ENCODE data around the gene GABPB2. TPM values are rescaled to one million over a fixed set of nuclear protein-coding genes. Genes with fewer than 3 reads are reported as not detected.

GABPB2 gene
- total RNA-seq, 1 donor from 2014 or later = 12.4 TPM

- H3K4me1 Mint-ChIP-seq (ENCODE audit: low read depth) = peaks cover 8% of the 10 kb centered on the region
- TF ChIP-seq, protein P1, sequence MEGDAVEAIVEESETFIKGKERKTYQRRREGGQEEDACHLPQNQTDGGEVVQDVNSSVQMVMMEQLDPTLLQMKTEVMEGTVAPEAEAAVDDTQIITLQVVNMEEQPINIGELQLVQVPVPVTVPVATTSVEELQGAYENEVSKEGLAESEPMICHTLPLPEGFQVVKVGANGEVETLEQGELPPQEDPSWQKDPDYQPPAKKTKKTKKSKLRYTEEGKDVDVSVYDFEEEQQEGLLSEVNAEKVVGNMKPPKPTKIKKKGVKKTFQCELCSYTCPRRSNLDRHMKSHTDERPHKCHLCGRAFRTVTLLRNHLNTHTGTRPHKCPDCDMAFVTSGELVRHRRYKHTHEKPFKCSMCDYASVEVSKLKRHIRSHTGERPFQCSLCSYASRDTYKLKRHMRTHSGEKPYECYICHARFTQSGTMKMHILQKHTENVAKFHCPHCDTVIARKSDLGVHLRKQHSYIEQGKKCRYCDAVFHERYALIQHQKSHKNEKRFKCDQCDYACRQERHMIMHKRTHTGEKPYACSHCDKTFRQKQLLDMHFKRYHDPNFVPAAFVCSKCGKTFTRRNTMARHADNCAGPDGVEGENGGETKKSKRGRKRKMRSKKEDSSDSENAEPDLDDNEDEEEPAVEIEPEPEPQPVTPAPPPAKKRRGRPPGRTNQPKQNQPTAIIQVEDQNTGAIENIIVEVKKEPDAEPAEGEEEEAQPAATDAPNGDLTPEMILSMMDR (IDR thresholded peaks at IDR 0.05; ENCODE audit: unreplicated experiment) = no peak
- no peaks in the 10 kb centered on the region for H3K9me3 Mint-ChIP-seq (ENCODE audit: low read depth)
- no peak overlapping the region for H3K4me3 Mint-ChIP-seq (ENCODE audit: low read depth)
- peaks cover 42% of the 10 kb centered on the region for H3K27me3 Mint-ChIP-seq
- peaks cover 27% of the 10 kb centered on the region for H3K36me3 Mint-ChIP-seq (ENCODE audit: insufficient read depth)
- DNase-seq (ENCODE audit: low spot score, unreplicated experiment) = no peak
- H3K27ac Mint-ChIP-seq = no peak overlapping the region
These were observed 63.8 kb downstream of the GABPB2 start for GRCh38 chr1:151134396-151134795.

- DNase-seq (ENCODE audit: low spot score, unreplicated experiment) = no peak
- TF ChIP-seq, protein P1 (IDR thresholded peaks at IDR 0.05; ENCODE audit: unreplicated experiment) = no peak
- H3K4me1 Mint-ChIP-seq (ENCODE audit: low read depth) = peaks cover 8% of the 10 kb centered on the region
- H3K9me3 Mint-ChIP-seq (ENCODE audit: low read depth) = no peaks in the 10 kb centered on the region
- H3K4me3 Mint-ChIP-seq (ENCODE audit: low read depth) = no peak overlapping the region
- H3K36me3 Mint-ChIP-seq (ENCODE audit: insufficient read depth) = peaks cover 28% of the 10 kb centered on the region
- H3K27me3 Mint-ChIP-seq = peaks cover 42% of the 10 kb centered on the region
- H3K27ac Mint-ChIP-seq = no peak overlapping the region
These were observed 64.4 kb downstream of the GABPB2 start for GRCh38 chr1:151134991-151135390.

DNA sequence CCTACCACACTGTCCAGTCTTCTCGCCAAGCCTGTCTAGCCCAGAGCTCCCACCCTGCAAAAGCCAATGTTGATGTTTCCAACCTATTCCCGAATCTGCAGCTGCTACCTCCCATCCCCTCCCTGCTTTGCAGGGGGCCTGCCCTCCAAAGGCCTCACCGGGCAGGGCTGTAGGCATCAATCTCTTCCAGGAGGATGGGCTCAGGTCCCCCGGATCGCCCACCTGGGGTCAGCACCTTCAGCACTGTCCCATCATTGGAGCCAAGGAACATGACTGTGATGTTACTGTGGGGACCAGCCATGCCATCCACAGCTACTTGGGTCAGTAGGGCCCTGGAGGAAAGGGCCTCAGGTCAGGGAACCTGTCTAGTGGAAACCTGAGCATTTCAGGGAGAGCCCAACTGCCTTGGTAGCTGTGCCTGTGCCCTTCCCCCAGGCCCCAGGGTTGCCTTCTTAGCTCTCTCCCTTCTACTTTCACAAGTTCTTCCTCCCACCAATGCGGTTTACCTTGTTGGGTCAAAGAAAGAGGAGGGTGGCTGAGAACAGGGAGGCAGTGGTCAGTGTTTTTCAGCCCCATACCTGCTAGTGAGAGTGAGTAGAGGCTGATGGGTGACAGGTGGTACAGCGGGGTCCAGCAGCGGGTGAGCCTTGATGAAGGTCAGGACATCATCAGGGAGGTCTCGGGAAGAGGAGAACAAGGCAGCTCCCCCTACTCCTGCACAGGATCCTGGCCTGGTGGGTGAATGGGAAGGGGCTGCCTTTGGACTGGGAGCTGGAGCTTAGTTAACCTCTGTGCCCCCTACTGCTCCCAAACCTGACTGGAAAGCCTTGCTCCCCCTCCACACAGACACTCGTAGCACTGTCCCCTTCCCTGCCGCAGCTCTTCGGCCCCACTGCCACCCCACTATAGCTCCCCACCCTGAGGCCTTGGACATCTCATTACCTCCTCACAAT lies 65.1 kb downstream of the GABPB2 start:
- H3K4me1 Mint-ChIP-seq (ENCODE audit: low read depth) = peaks cover 8% of the 10 kb centered on the region
- H3K27ac Mint-ChIP-seq = no peak overlapping the region
- TF ChIP-seq, protein P1 (IDR thresholded peaks at IDR 0.05; ENCODE audit: unreplicated experiment) = peak; percentile 12
- DNase-seq (ENCODE audit: low spot score, unreplicated experiment) = no peak
- peaks cover 37% of the 10 kb centered on the region for H3K27me3 Mint-ChIP-seq
- H3K4me3 Mint-ChIP-seq (ENCODE audit: low read depth) = no peak overlapping the region
- no peaks in the 10 kb centered on the region for H3K9me3 Mint-ChIP-seq (ENCODE audit: low read depth)
- H3K36me3 Mint-ChIP-seq (ENCODE audit: insufficient read depth) = peaks cover 28% of the 10 kb centered on the region

DNA sequence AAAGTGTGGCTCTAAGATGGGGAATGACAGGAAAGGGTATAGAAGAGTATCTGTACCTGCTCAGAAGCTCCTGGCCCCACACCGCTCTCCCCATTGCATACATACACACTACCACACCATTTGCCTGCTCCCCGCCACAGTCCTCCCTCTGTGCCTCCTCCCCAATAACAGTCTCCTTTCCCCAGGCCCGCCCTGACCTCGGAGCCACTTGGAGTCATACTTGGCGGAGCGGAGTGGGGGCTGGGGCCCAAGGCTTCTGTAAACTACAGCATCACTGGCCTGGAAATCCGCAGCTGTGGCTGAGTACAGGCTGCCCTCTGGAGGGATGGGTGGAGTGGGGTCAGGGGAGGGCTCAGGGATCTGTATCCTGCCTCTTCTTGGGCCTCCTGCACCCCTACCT lies 67.2 kb downstream of the GABPB2 start:
- Mint-ChIP-seq H3K4me3 (ENCODE audit: low read depth) (no peak overlapping the region), H3K27me3 (peaks cover 22% of the 10 kb centered on the region), H3K4me1 (ENCODE audit: low read depth) (no peaks in the 10 kb centered on the region), H3K9me3 (ENCODE audit: low read depth) (no peaks in the 10 kb centered on the region), H3K36me3 (ENCODE audit: insufficient read depth) (peaks cover 28% of the 10 kb centered on the region), H3K27ac (no peak overlapping the region)
- TF ChIP-seq, protein P1 (IDR thresholded peaks at IDR 0.05; ENCODE audit: unreplicated experiment) = no peak
- DNase-seq (ENCODE audit: low spot score, unreplicated experiment) = no peak

DNA sequence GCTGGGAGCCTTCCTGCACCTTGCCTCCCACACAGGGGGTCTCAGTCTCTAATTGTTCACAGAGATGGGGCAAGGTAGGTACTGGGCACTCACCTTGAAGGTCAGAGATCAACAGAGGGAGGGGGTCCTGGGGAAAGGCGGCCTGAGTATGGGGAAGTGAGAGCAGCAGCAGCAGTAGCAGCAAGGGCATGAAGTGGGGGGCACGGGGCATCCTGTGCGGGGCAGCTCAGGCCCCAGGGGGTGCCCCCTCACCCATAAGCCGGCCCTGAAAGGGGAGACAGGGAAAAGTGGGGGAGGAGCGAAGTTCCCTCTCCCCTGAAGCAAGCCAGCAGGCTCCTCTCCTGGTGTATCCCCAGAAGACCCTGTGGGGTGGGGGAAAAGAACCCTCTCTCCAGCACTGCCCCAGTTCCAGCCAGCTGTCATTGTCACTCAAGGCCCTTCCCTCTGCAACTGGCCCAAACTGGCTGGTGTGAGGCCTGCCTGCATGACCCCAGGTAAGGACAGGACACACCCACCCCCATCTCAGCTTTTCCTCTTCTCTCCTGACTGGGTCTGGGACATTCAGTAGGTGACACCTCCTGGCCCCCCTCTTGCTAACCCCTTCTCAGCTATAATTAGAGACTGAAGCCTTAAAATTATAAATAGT lies 72.0 kb downstream of the GABPB2 start:
- Mint-ChIP-seq H3K9me3 (ENCODE audit: low read depth) (no peaks in the 10 kb centered on the region), H3K4me3 (ENCODE audit: low read depth) (no peak overlapping the region), H3K27ac (no peak overlapping the region), H3K27me3 (peaks cover 6% of the 10 kb centered on the region), H3K36me3 (ENCODE audit: insufficient read depth) (peaks cover 2% of the 10 kb centered on the region), H3K4me1 (ENCODE audit: low read depth) (peaks cover 10% of the 10 kb centered on the region)
- no peak for DNase-seq (ENCODE audit: low spot score, unreplicated experiment)
- TF ChIP-seq, protein P1 (IDR thresholded peaks at IDR 0.05; ENCODE audit: unreplicated experiment) = no peak
